ENCODE results near the gene ARMC9.

GRCh38 chr2:231378026-231378722 is 179.7 kb downstream of the ARMC9 start:
- TF ChIP-seq EZH2phosphoT487 (IDR thresholded peaks at IDR 0.05; ENCODE audit: insufficient read depth, low read depth) (no peak), EZH2 (IDR thresholded peaks at IDR 0.05; ENCODE audit: insufficient read depth, poor library complexity, severe bottlenecking) (no peak)
